Endothelial cell of umbilical vein (primary cell): ENCODE data around the gene PSMG2. TPM values are rescaled to one million over a fixed set of nuclear protein-coding genes. Genes with fewer than 3 reads are reported as not detected.

ENCODE experiments used
- BruUV-seq: library from RNA; stranded (reverse); fragments of 400-500 nt; replicated peaks from 2 replicates; lab custom pipeline; 2021; lab: Mats Ljungman, UMichigan
- CTCF ChIA-PET: fragments of 300-600, 350-600 bp; sonication (Branson Sonifier 250); formaldehyde crosslinking; loops from one replicate; lab custom pipeline; 2021; ENCODE audit warnings: antibody characterized with exemption, inconsistent platforms; lab: Charles Lee
- POLR2A ChIA-PET: fragments of 300-600, 350-600 bp; sonication (Branson Sonifier 250); formaldehyde crosslinking; loops from one replicate; lab custom pipeline; 2021; ENCODE audit warnings: antibody characterized with exemption, inconsistent platforms; lab: Charles Lee
- DNase-seq: peaks from one replicate; pipeline ENCODE4 v3.0.0-alpha.2; 2011; ENCODE audit warnings: low read depth, low spot score
- FAIRE-seq: peaks from 2 replicates; lab custom pipeline; 2011; peaks lifted over from hg19 to GRCh38; lab: Jason Lieb, UNC
- H2AFZ ChIP-seq: 2 replicates; pipeline ENCODE4 v1.6.0; 2012; ENCODE audit warnings: low read depth, low read length, control low read depth, inconsistent platforms
- H3K27ac ChIP-seq: 2 replicates; pipeline ENCODE4 v1.5.1; 2011; ENCODE audit warnings: low read depth, mild to moderate bottlenecking, control low read depth, low read length, moderate library complexity; ENCODE audit not compliant: insufficient read depth
- H3K27me3 ChIP-seq, 2 experiments: 2 replicates each; pipeline versions ENCODE4 v1.6.0 to v1.6.1; 2011; ENCODE audit warnings: low read length in 2 of 2, mixed read lengths in 1 of 2; ENCODE audit not compliant: control insufficient read depth in 2 of 2, insufficient read depth in 2 of 2
- H3K36me3 ChIP-seq, 2 experiments: 2 replicates in 1 of 2; 3 replicates in 1 of 2; pipeline ENCODE4 v1.5.1; 2011; ENCODE audit warnings: low read length in 2 of 2, mild to moderate bottlenecking in 1 of 2, moderate library complexity in 1 of 2; ENCODE audit not compliant: control insufficient read depth in 2 of 2, insufficient read depth in 2 of 2; ENCODE audit errors: extremely low read depth in 1 of 2
- H3K4me1 ChIP-seq: 3 replicates; pipeline ENCODE4 v1.5.1; 2011; ENCODE audit warnings: mild to moderate bottlenecking, low read length; ENCODE audit not compliant: control insufficient read depth, insufficient read depth; ENCODE audit errors: extremely low read depth
- H3K4me2 ChIP-seq: 2 replicates; pipeline ENCODE4 v1.6.1; 2011; ENCODE audit warnings: low read length, control low read depth, mixed read lengths; ENCODE audit not compliant: insufficient read depth
- H3K4me3 ChIP-seq, 3 experiments: fragments of 200-600 bp in 1 of 3; sonication (generic), shearing (Covaris generic) in 1 of 3; replicated peaks in 1 of 3; 2 replicates each; pipeline ENCODE4 v1.5.1; 2011 to 2016; ENCODE audit warnings: control low read depth in 3 of 3, low read length in 3 of 3, mild to moderate bottlenecking in 2 of 3, inconsistent platforms in 1 of 3, low read depth in 1 of 3, moderate library complexity in 1 of 3; ENCODE audit not compliant: insufficient read depth in 1 of 3
- H3K79me2 ChIP-seq: 2 replicates; pipeline ENCODE4 v1.6.0; 2012; ENCODE audit warnings: low read length, inconsistent platforms; ENCODE audit not compliant: control insufficient read depth, insufficient read depth
- H3K9ac ChIP-seq: replicated peaks from 2 replicates; pipeline ENCODE3; 2011; ENCODE audit warnings: low read length, control low read depth; ENCODE audit not compliant: insufficient read depth; ENCODE audit errors: extremely low read depth
- H3K9me1 ChIP-seq: replicated peaks from 3 replicates; pipeline ENCODE4 v1.6.0; 2011; ENCODE audit warnings: mild to moderate bottlenecking, low read length; ENCODE audit not compliant: control insufficient read depth, insufficient read depth; ENCODE audit errors: extremely low read depth
- H3K9me3 ChIP-seq: replicated peaks from 2 replicates; pipeline ENCODE4 v1.5.1; 2012; ENCODE audit warnings: low read length, inconsistent platforms; ENCODE audit not compliant: control insufficient read depth, insufficient read depth
- H4K20me1 ChIP-seq: replicated peaks from 2 replicates; pipeline ENCODE3; 2011; ENCODE audit warnings: mild to moderate bottlenecking, low read length; ENCODE audit not compliant: control insufficient read depth, insufficient read depth; ENCODE audit errors: extremely low read depth
- EZH2 ChIP-seq: IDR thresholded peaks from 2 replicates; pipeline ENCODE4 v1.6.1; 2012; ENCODE audit warnings: borderline replicate concordance, low read depth, mild to moderate bottlenecking, moderate library complexity, low read length, inconsistent platforms; ENCODE audit not compliant: severe bottlenecking
- FOS ChIP-seq: IDR thresholded peaks from 2 replicates; pipeline ENCODE4 v1.6.1; 2011; ENCODE audit warnings: mild to moderate bottlenecking, low read length, moderate library complexity, borderline replicate concordance; ENCODE audit not compliant: insufficient read depth
- GATA2 ChIP-seq: IDR thresholded peaks from 2 replicates; pipeline ENCODE4 v1.7.0; 2011; ENCODE audit warnings: low read depth, mild to moderate bottlenecking, moderate library complexity, mixed read lengths, low read length; ENCODE audit not compliant: insufficient read length, insufficient read depth
- JUN ChIP-seq: IDR thresholded peaks from 2 replicates; pipeline ENCODE4 v1.6.1; 2011; ENCODE audit warnings: borderline replicate concordance, low read depth; ENCODE audit not compliant: insufficient read length, insufficient read depth
- MYC ChIP-seq: IDR thresholded peaks from one replicate; pipeline ENCODE4 v1.6.1; 2011; ENCODE audit warnings: mild to moderate bottlenecking, low read depth, low read length
- POLR2A ChIP-seq: IDR thresholded peaks from 2 replicates; pipeline ENCODE4 v1.6.1; 2012; ENCODE audit warnings: low read depth, mild to moderate bottlenecking, control low read depth, low read length
- POLR2AphosphoS5 ChIP-seq: IDR thresholded peaks from 2 replicates; pipeline ENCODE4 v1.6.1; 2012; ENCODE audit warnings: low read depth, mild to moderate bottlenecking, control low read depth, low read length, moderate library complexity; ENCODE audit not compliant: insufficient read depth
- dilution Hi-C: fragments of 300-500 bp; cut with MboI; formaldehyde crosslinking; loops from one replicate; pipeline ENCODE4 v1.15.0; 2019; ENCODE audit warnings: low sequenced_read_pairs; ENCODE audit not compliant: extremely low pct_ligation_motif_present
- intact Hi-C: fragments of 100-400 bp; cut with micrococcal nuclease; formaldehyde crosslinking; loops from one replicate; pipeline ENCODE4 v1.10.0; 2022
- polyA plus RNA-seq, 4 experiments: library from polyadenylated mRNA; depleted of rRNA in 3 of 4; stranded (reverse) in 3 of 4; unstranded in 1 of 4; fragments of >200 nt; gene quantifications; 2 replicates each; pipeline versions ENCODE4 v1.2.1 to v1.2.3, GENCODE V29; 2011 to 2012; ENCODE audit warnings: missing spikeins in 1 of 4
- total RNA-seq: library from RNA; stranded (reverse); gene quantifications from 2 replicates; pipeline ENCODE4 v1.2.3, GENCODE V29; 2021
- TF ChIP-seq, protein P1 (sequence below), 2 donors: IDR thresholded peaks; 1 replicate in 1 of 2; 2 replicates in 1 of 2; pipeline ENCODE4 v1.5.1; 2011; ENCODE audit warnings: low read length in 2 of 2, mild to moderate bottlenecking in 2 of 2, moderate library complexity in 2 of 2, control low read depth in 1 of 2, inconsistent platforms in 1 of 2, low read depth in 1 of 2; ENCODE audit not compliant: insufficient read depth in 1 of 2; ENCODE audit errors: extremely low read depth in 1 of 2
- TF ChIP-seq, protein P2 (sequence below): IDR thresholded peaks from 2 replicates; pipeline ENCODE4 v1.6.1; 2011; ENCODE audit not compliant: insufficient read depth, insufficient read length

The PSMG2 gene
- total and polyA plus RNA-seq, 2 donors (not counting 3 experiments of a cell fraction or from before 2014, with no cell fraction given): 42.0 to 71.0 TPM

DNA sequence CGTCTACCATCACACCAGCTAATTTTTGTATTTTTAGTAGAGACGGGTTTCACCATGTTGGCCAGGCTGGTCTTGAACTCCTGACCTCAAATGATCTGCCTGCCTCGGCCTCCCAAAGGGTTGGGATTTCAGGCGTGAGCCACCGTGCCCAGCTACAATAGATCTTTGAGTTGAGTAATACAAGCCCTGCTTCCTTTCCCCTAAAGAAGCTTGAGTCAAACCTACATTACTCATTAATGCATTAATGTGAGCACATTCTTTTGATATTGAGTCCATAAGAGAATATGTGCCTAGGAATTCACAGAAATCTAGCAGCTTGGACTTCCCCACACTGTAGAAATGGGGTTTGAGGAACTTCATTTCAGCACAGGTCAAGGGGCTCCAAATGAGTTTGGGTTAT lies 39.6 kb downstream of the PSMG2 start:
- ChIA-PET POLR2A (interaction anchor here (0.7 kb wide), 1 partner anchor 265 kb away, joined by 3 read pairs; no protein-coding TSS in a partner anchor), CTCF (interaction anchor here (1.0 to 4.1 kb wide), 6 partner anchors 13 to 417 kb away, joined by 3 to 101 read pairs (median 4); no protein-coding TSS in a partner anchor)
- Histone ChIP-seq H4K20me1 (no peaks in the 10 kb centered on the region), H3K27me3 (no peaks in the 10 kb centered on the region), H3K9me1 (no peaks in the 10 kb centered on the region), H3K9me3 (no peaks in the 10 kb centered on the region), H3K79me2 (no peaks in the 10 kb centered on the region), H3K27ac (no peak overlapping the region), H3K9ac (no peak overlapping the region), H3K4me2 (no peak overlapping the region), H3K36me3 (no peaks in the 10 kb centered on the region), H2AFZ (no peak overlapping the region), H3K4me3 (no peak overlapping the region), H3K4me1 (no peaks in the 10 kb centered on the region)
- dilution Hi-C loops: no loop called here
- no TSS peak for BruUV-seq
- DNase-seq (peak; percentile 7), FAIRE-seq (no peak)
- intact Hi-C loops: no loop called here
- TF ChIP-seq POLR2AphosphoS5 (no peak), JUN (no peak), FOS (no peak), POLR2A (no peak), EZH2 (no peak), MYC (no peak), GATA2 (no peak)
- TF ChIP-seq, protein P1, sequence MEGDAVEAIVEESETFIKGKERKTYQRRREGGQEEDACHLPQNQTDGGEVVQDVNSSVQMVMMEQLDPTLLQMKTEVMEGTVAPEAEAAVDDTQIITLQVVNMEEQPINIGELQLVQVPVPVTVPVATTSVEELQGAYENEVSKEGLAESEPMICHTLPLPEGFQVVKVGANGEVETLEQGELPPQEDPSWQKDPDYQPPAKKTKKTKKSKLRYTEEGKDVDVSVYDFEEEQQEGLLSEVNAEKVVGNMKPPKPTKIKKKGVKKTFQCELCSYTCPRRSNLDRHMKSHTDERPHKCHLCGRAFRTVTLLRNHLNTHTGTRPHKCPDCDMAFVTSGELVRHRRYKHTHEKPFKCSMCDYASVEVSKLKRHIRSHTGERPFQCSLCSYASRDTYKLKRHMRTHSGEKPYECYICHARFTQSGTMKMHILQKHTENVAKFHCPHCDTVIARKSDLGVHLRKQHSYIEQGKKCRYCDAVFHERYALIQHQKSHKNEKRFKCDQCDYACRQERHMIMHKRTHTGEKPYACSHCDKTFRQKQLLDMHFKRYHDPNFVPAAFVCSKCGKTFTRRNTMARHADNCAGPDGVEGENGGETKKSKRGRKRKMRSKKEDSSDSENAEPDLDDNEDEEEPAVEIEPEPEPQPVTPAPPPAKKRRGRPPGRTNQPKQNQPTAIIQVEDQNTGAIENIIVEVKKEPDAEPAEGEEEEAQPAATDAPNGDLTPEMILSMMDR (IDR thresholded peaks at IDR 0.05; ENCODE audit: extremely low read depth in 1 of 2, insufficient read depth in 1 of 2, low read depth in 1 of 2, low read length in 2 of 2): no peak
- TF ChIP-seq, protein P2, sequence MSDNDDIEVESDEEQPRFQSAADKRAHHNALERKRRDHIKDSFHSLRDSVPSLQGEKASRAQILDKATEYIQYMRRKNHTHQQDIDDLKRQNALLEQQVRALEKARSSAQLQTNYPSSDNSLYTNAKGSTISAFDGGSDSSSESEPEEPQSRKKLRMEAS: no peak
